IPS DF 4.7 (cell line): ENCODE data around the gene USP3.

Experiments
- DNase-seq: peaks from one replicate; pipeline ENCODE4 v3.0.0-alpha.2; 2013; ENCODE audit warnings: low spot score; ENCODE audit errors: extremely low read depth

USP3 gene

GRCh38 chr15:63539998-63540397 is 35.6 kb downstream of the USP3 start:
- no peak for DNase-seq

GRCh38 chr15:63540449-63540848 is 36.1 kb downstream of the USP3 start:
- DNase-seq, result no peak

DNA sequence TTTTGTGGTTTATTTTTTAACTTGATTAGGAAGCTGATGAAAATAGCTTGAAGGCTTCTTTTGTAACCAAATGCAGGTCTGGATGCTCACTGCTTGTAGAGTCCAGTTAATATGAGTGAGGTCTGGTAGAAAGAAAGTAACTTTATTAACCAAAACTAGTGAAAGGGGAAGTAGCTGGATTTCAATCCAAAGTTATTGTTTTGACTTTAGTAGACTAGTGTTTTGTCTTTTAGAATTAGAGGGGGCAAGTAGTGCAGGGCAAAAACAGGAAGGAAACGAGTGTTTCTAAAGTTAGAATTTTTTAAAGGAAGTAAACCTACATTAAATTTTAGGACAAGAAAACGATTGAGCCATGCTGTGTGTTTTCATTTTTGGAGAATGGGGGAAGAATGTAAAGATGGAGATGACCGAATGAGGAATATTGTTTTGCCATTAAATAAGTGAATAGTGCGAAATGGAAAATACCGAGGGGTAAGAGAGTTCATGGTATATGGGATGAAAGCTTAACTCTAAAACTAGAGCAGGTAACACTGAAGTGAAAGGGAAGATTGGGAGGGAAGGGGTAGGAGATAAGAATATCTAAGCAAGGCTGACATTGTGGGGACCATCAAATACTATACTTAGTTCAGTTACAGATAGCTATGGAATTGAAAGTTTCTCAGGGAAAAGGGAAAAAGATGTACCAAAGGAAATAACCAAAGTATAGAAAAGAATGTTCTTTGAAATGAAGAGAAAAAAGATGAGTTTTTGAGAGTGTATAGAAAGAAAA is 40.0 kb downstream of the USP3 start:
- no peak for DNase-seq

GRCh38 chr15:63545520-63545919 is 41.1 kb downstream of the USP3 start:
- no peak for DNase-seq

DNA sequence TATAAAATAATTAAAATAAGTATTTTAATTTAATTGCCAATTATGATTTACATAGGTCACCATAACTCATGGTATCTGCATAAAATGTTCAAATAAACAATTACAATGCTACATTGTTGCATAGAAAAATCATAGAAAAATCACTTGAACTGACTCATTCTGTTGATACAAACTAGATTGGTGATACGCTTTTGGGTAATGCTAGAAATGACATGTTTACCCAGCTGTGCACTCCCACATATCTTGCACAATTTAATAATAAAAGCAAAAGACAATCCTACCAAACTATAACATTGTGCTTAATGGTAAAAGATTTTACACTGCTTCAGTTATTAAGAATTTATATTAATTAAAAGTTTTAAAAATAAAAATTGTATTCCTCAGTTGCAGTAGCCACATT is 47.0 kb downstream of the USP3 start:
- DNase-seq, result no peak

GRCh38 chr15:63553388-63553791 is 49.0 kb downstream of the USP3 start:
- DNase-seq, result no peak

- no peak for DNase-seq
These were observed 50.0 kb downstream of the USP3 start for GRCh38 chr15:63554337-63554927.

DNA sequence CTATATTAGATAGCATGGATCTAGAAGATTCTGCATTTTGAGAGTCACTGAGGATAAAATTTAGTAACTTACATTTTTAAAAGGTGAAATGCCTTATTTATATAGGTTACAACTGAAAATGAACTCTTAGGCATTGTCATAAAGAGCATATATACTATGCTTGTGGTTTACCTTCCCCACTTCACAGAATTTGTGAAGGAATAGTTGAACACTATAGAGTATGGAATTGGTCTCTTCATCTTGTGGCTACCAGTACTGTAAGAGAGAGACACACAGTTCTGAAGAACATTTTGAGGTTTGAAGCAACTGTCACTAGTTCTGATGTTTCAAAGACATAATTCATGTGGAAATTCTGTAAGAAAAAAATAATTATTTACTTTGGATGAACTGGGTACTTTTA is 51.1 kb downstream of the USP3 start:
- no peak for DNase-seq

GRCh38 chr15:63556246-63556645 is 51.9 kb downstream of the USP3 start:
- DNase-seq, result no peak

DNA sequence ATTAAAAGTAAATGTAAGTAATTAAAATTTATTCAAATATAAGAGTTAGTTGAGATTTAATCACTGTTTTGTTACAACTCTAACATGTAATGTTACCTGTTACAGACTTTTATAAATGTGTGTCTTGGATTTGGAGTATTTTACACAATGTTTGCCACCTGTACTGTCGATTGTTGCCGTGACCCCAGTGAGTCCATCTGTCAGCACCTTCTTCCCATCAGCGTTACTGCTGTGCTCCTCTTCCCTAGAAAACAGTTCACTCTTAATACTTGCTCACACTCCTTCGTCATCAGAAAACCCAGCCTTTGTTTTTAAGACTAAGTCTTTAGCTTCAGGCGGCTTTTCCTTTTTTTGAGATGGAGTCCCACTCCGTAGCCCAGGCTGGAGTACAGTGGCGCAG is 52.3 kb downstream of the USP3 start:
- no peak for DNase-seq

- no peak for DNase-seq
These were observed 55.4 kb downstream of the USP3 start for GRCh38 chr15:63559753-63560152.

DNA sequence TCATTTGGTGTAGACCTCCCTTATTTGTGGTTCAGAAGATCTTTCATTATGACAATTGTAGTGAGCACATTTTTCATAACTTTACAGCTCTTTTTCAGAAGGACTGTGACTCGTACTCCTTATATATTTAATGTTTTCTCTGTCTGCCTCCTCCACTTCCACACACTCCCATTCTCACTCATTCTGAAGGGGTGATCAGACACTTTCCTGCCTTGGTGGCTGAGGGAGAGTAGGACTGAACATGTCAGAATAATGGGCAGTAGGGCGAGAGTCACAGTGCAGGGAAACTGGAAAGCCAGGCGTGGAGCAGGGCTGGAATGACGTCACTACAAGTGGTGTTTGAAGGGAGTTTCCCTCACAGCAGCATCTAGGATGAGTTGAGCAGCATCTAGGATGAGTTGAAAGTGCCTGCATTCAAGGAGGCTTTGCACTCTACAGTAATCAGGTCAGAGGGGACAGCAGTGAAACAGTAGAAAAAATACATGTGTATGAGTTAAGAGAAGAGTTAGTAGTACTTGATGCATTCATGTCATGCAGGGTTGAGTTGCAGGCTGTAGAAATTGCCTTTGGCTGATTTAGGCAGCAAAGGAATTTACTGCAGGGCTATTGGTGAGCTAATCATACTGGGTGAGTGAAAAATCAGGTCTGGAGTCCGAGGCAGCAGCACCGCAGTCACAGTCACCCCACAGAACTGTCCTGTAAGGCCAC is 56.5 kb downstream of the USP3 start:
- no peak for DNase-seq

DNA sequence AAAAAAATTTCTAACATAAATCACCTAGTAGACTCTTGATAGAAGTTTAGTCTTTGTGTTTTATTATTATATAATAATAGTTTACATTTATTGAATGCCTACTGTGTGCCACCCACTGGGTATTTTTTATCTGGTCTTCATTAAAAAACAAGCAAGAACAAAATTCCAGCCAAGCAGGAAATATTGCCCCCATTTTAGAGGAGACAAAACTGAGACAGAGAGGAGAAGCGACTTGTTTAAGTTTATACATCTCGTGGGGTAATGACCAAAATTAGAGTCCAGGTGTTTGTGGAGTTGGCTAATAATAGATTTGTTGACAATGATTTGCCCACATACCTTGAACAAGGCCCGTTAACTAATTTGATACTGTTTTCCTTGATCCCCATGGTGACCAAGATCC is 59.7 kb downstream of the USP3 start:
- no peak for DNase-seq

DNA sequence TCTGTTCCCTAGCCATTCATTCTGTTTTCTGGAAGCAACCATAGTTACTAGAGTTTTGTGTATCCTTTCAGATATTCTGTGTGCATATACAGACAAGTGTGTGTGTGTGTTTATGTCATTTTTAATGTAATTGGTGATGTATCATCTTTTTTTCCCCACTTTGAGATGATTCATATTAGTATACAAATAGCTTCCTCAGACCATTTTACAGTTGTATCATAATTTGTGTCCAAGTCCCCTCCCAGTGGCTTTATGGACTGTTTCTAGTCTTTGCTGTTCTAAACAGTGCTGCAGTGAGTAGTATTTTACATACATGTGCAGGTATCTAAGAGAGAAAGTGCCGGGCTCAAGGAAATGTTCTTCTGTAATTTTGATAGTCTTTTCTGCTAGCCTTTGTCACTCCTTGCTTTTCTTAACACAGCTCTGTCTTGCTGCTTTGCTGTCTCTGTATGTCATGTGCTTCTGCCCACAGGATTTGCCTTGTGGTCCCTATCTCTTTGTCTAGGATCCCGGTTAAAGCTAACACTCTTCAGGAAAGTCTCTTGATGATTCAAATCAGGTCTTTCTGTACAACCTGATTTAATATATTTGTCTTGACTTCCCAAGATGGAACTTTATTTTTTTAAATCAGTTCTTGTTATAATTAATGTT is 61.3 kb downstream of the USP3 start:
- DNase-seq, result no peak

GRCh38 chr15:63572749-63573464 is 68.5 kb downstream of the USP3 start:
- no peak for DNase-seq

DNA sequence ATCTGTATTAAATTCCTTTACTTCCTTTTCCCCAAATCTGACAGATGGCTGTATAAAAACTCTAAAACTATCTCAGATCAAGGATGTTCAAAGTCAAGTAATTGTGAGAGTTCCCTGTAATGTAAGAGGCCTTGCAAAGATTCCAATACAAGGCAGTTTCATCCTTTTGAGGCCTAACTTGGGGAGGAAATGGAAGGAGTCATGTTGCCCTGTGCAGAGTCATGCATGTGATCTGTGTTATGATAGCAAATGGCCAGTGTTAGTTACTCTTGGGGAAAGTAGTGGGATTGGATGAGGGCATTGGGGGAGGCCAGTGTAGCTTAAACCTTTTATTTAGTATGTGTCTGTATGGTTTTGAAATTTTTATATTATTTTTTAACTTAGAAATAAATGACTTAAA is 69.1 kb downstream of the USP3 start:
- DNase-seq, result no peak

- no peak for DNase-seq
These were observed 70.9 kb downstream of the USP3 start for GRCh38 chr15:63575312-63575711.

DNA sequence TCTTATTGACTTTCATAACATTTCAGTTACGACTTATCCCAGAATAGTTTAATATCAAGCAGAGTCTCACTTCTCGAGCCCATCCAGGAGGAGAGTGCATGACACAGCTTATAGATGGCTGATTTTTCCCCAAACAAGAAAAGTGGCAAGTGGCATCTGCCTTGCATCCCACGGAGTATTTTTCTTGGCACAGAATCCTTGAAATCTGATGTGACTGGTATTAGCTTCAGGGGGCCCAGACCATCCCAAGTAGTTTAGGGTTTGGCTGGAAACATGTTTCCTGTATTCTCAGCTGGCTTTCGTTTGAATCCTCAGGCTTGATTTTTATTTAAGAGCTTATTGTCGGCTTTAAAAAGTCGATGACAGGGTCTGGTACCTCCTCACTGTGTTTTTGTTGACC is 72.0 kb downstream of the USP3 start:
- DNase-seq, result no peak

DNA sequence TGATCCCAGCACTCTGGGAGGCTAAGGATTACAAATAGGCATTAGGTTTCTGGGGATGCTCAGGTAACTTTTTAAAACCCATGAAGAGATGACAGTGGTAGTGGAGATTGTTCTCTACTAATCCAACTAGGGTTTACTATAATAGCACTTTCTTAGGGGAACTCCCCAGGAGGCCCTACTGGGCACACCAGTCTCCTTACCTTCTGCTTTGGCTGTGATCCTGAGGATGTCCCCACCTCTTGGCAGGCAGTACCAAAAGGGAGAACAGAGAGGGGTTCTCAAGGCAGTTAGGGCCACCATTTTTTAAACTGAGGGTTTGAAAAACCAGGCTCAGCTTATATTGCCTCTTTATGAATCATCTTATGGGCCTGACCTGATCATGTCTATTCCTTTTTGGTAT is 77.8 kb downstream of the USP3 start:
- DNase-seq, result no peak

DNA sequence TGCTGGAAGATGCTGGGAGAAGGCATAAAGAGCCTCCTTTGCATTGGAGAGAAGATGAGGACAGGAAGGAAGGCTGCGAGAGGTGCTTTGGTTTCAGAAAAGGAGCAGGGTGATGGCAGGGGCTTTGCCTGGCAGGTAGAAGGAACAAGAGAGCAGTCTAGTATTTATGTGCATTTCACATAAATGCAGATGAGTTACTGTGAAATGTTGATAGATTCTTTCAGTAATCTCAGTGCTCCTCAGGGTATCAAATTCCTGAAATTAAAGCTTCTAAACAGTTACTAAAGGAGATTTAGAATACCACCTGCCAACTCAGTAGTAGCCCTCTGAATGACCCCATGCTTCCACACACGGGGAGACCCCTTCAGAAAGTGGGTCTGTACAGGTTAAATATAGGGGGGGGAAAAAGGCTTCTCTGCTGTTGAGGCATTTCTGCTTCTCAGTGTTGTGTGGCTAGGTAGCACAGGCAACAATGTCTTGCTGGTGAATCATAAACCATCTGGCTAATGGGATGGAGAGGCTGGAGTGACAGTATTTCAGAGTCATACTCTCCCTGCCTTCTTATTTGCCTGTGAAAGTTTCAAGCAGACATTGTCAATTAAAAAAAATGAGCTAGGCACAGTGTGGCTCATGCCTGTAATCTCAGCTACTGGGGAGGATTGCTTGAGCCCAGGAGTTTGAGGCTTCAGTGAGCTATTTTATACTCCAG is 78.5 kb downstream of the USP3 start:
- DNase-seq, result no peak

DNA sequence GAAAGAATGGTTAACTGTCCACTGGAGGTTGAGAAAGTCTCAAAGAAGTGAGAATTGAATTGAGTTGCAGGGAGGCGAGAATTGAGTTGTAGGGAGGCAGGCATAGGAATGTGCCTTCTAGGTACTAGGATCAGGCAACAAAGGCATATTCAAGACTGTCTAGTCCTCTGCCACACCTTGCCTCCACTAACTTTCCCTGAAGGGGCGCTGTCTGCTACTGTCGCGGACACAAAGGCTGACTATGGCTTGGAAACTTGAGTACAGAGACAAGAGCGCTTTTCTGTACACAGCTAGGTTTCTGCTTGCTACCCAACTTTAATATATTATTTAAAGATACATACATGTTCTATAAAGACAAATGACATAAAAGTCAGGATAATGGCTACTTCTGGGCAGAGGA is 82.4 kb downstream of the USP3 start:
- DNase-seq, result no peak
